Stimulated activated CD4-positive, alpha-beta T cell treated with anti-CD3 and anti-CD28 coated beads, TNF-alpha, amount 100 ng/mL, for 1 hour (primary cell): ENCODE measurements around the gene TNFRSF9.
"Not testable (repeated sequence)": the region's sequence is repeated elsewhere in the genome, so short reads cannot be mapped to it uniquely, and the experiment has no call there.

Source experiments
- DNase-seq, 3 donors: peaks; one replicate each; pipeline ENCODE4 v3.0.0-alpha.2; 2020; ENCODE audit warnings: low read depth in 3 of 3, low spot score in 1 of 3

Gene TNFRSF9

GRCh38 chr1:7921796-7922195 lies 18.8 kb downstream of the TNFRSF9 start:
- no peak for DNase-seq

- no peak for DNase-seq
These were observed 20.8 kb downstream of the TNFRSF9 start for GRCh38 chr1:7919880-7920279.

GRCh38 chr1:7917971-7918370 lies 22.7 kb downstream of the TNFRSF9 start:
- not testable (repeated sequence) for DNase-seq

GRCh38 chr1:7916501-7916830 lies 24.2 kb downstream of the TNFRSF9 start:
- no peak for DNase-seq

GRCh38 chr1:7915826-7916500 lies 24.7 kb downstream of the TNFRSF9 start:
- no peak for DNase-seq

GRCh38 chr1:7912743-7913557 lies 27.7 kb downstream of the TNFRSF9 start:
- DNase-seq: no peak

GRCh38 chr1:7912145-7912544 lies 28.5 kb downstream of the TNFRSF9 start:
- DNase-seq: no peak

- no peak for DNase-seq
These were observed 35.4 kb downstream of the TNFRSF9 start for GRCh38 chr1:7905262-7905661.

GRCh38 chr1:7902478-7903085 lies 38.1 kb downstream of the TNFRSF9 start:
- DNase-seq: peak; percentile 13 to 17 (median 17)

GRCh38 chr1:7899741-7900140 lies 40.9 kb downstream of the TNFRSF9 start:
- no peak for DNase-seq

- no peak for DNase-seq
These were observed 41.7 kb downstream of the TNFRSF9 start for GRCh38 chr1:7898962-7899361.

- no peak for DNase-seq
These were observed 43.6 kb downstream of the TNFRSF9 start for GRCh38 chr1:7896994-7897393.

- DNase-seq: no peak
These were observed 47.0 kb downstream of the TNFRSF9 start for GRCh38 chr1:7893529-7894180.

- no peak for DNase-seq
These were observed 48.8 kb downstream of the TNFRSF9 start for GRCh38 chr1:7891804-7892203.

- no peak for DNase-seq
These were observed 49.8 kb downstream of the TNFRSF9 start for GRCh38 chr1:7890853-7891252.

GRCh38 chr1:7888248-7889081 lies 52.2 kb downstream of the TNFRSF9 start:
- DNase-seq: no peak

- DNase-seq: no peak
These were observed 54.3 kb downstream of the TNFRSF9 start for GRCh38 chr1:7886405-7886745.

GRCh38 chr1:7885513-7886404 lies 54.9 kb downstream of the TNFRSF9 start:
- no peak for DNase-seq

GRCh38 chr1:7884757-7885156 lies 55.9 kb downstream of the TNFRSF9 start:
- DNase-seq: no peak

- DNase-seq: no peak
These were observed 61.4 kb downstream of the TNFRSF9 start for GRCh38 chr1:7879228-7879627.
